ENCODE results near the gene MRO.

GRCh38 chr18:50819728-50820378 lies at the start of gene MRO:
- TF ChIP-seq CTCF (IDR thresholded peaks at IDR 0.05; ENCODE audit: insufficient read depth, low read depth, low read length): peak; percentile 89
- no peak for TF ChIP-seq EZH2 (IDR thresholded peaks at IDR 0.05; ENCODE audit: insufficient read depth, low read length)

Measured in astrocyte (in vitro differentiated cells and primary cell).